TTC549 (cell line): Measurements from ENCODE around the gene SERPINA5.
"Not testable (repeated sequence)": the region's sequence is repeated elsewhere in the genome, so short reads cannot be mapped to it uniquely, and the experiment has no call there.

Source experiments
- FAIRE-seq: peaks from 2 replicates; lab custom pipeline; 2012; peaks lifted over from hg19 to GRCh38; lab: Jason Lieb, UNC

Gene SERPINA5

GRCh38 chr14:94601884-94602391 lies 20.7 kb downstream of the SERPINA5 start:
- FAIRE-seq, result no peak

DNA sequence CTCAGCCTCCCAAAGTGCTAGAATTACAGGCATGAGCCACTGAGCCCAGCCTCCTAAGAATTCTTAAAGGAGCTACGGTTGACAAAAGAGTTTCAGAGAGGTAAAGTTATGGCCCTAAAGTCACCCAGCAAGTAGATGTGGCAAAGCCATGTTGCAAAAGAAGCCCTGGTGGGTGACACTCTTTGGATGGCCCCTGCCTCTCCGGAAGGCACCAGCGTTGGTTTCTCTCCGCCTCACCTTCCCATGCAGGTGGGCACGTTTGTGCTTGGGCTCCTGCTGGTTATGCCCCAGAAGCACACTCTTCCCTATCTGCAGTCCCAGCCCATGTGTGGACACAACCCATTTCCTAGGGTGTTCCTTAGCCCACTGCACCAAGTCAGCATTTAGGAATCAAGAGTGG lies 21.5 kb downstream of the SERPINA5 start:
- no peak for FAIRE-seq

DNA sequence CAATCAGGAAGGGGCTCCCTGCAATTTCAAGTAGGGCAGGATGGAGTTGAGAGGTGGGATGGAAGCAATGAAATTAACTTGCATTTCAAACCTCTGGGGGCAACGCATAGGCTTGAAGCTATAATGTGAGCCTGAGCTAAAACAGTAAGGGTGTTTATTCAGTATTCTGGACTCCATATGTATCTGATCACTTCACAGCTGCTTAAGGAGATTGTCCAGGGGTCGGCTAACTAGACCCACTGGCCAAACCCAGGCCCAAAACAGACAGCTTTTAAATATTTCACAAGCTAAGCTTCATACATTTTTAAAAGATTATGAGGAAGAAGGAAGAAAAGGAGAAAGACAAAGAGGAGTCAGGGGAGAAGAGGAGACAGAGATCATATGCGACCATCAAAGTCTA lies 24.1 kb downstream of the SERPINA5 start:
- no peak for FAIRE-seq

- not testable (repeated sequence) for FAIRE-seq
Measured at GRCh38 chr14:94608966-94609365, 27.7 kb downstream of the SERPINA5 start.

- FAIRE-seq, result no peak
Measured at GRCh38 chr14:94611179-94611578, 30.0 kb downstream of the SERPINA5 start.

GRCh38 chr14:94612174-94612573 lies 30.9 kb downstream of the SERPINA5 start, which contains the start of gene SERPINA3:
SERPINA3 (plus strand) TSS chr14:94612391; CDS start chr14:94614442, 2,051 bp downstream.
- no peak for FAIRE-seq

DNA sequence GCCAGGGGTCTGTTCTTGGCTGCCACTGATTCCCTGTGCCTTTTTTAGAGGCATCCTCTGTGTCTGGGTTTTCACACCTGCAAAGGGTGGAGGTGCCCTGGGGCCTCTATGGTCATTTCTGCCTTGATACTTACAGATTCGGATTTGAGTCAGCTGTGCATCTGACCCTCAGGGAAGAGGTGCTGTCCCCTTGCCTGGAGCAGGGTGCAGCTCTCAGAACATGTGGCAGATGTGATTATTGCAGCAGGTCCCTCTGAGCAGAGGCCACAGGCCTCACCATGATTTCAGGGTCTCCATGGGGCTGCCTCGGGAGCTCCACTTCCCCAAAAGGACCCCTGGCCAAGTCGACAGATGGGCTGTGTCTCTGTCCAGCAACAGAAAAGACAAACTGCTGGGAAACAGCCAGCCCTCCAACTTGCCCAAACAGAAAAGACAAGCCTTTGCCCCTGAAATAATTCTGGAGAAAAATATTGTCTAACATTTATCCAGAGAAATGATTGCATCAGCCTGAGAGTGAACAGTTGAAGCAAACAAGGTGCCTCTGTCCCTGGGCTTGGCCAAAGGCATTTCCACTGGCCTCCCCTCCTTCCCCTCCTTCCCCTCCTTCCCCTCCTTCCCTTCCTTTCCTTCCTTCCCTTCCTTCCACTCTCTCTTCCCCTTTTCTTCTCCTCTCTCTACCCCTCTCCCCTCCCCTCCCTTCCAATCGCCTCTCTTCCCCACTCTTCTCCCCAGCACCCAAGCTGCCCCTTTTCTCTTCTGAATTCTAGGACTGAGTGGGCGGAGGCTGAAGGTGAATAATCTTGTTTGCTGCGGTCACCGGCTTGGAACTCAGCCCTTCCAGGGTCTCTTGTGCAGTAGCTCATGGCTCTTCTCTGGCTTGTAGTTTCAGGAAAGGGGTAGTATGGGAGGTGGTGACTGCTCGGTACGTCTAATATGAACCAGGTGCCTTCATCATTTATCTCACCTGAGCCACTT lies 31.6 kb downstream of the SERPINA5 start:
- FAIRE-seq, result no peak

DNA sequence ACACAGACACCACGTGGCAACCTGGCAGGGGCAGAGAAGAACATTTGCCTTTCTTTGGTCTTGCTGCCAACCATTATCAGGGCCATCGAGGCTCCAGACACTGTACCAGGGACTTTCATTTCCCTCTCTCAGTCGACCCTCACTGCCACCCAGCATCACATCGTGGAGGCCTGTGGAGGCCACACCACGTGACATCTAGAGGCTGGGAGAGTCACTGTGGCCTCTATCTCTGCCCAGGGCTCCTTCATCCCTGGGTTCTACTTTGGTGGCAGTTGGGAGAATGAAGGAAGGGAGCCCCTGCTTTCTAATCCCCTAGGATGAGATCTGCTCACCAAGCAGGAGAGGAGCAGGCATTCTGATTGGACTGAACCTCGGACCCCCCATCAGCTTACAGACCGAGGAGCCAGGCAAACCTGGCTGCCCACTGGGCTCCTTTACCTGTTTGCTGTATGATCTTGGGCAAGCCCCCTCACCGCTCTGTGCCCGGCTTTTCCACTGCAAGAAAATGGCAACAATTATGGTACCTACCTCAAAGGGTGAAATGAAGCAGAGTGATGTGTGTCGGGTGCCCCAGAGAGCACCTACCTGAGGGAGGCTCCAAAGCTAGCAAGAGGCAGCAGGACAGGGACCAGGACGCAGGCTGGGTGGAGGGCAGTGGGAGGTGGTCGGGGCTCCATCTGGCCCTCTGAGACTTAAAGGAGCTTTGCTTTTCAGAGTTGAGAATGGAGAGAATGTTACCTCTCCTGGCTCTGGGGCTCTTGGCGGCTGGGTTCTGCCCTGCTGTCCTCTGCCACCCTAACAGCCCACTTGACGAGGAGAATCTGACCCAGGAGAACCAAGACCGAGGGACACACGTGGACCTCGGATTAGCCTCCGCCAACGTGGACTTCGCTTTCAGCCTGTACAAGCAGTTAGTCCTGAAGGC lies 32.8 kb downstream of the SERPINA5 start:
- no peak for FAIRE-seq

DNA sequence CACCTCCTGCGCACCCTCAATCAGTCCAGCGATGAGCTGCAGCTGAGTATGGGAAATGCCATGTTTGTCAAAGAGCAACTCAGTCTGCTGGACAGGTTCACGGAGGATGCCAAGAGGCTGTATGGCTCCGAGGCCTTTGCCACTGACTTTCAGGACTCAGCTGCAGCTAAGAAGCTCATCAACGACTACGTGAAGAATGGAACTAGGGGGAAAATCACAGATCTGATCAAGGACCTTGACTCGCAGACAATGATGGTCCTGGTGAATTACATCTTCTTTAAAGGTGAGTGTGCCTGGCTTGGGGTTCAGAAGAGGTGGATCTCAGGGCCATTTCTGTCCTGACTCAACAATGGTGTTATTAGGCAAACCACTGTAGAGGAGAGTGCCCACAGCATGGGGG lies 33.6 kb downstream of the SERPINA5 start:
- no peak for FAIRE-seq

DNA sequence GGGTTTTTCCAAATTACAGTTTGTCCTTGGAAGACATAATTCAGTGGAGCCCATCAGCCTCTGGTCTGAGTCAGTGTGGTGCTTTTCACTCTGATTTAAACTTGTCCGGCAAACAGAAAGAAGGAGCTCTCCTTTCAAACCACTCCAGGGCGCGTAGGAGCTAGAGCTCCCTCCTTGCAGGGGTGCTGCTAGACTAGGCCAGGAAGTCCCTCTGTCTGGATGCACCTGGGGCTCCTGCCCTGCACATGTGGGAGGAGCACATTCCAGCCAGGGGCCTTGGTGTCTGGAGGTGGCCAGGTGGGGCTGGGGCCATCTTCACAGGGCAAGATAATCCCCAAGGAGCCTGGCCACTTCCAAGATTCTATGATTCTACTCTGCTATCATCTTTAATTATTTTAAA lies 34.0 kb downstream of the SERPINA5 start:
- FAIRE-seq, result no peak

GRCh38 chr14:94615823-94616570 lies 34.8 kb downstream of the SERPINA5 start:
- no peak for FAIRE-seq

DNA sequence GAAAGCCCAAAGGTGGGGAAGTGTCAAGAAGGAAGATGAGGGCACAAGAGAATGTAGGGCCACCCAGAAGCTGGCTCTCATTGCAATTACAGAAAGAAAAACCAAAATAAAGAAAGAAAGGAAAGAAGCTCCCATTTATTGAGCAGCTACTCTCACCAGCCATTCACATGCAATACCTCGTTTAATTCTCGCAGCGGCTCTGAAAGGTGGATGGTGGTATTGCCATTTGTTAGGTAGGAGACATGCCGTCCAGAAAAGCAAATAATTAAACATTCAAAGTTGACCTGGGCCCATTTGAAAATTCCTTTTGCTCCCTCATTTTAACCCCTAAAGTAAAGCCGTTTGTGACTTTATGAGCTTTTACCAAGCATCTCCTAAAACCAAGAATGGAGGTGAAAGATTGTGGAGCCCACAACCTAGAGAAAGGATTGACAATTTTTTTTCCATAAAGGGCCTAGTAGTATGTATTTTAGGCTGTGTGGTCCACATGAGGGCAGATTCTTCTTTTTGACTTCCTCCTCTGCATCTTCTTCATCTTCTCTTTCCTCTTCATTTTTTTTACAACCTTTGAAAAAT lies 36.2 kb downstream of the SERPINA5 start:
- no peak for FAIRE-seq

GRCh38 chr14:94617988-94618822 lies 37.0 kb downstream of the SERPINA5 start:
- FAIRE-seq, result no peak

- FAIRE-seq, result no peak
Measured at GRCh38 chr14:94619297-94619696, 38.1 kb downstream of the SERPINA5 start.

DNA sequence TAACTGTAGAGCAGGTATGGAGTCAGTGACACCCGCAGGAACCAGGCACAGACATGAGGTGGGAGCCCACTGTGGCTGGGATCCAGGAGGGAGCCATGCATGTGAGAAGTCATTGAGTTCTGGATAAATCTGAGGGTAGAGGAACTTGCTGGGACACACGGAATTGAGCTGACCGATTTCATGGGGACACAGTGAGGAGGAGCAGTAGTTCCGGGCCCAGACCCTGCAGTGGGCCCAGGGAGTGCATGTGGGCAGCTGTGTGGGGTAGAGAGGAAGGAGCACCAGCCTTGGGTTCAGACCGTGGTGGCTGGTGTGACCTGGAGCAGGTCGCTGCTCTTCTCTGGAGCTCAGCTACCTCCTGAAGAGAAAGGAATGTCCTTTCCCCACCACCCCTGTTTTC lies 39.4 kb downstream of the SERPINA5 start:
- FAIRE-seq, result no peak

GRCh38 chr14:94621358-94622134 lies 40.3 kb downstream of the SERPINA5 start:
- no peak for FAIRE-seq

- FAIRE-seq, result no peak
Measured at GRCh38 chr14:94622653-94623421, 41.6 kb downstream of the SERPINA5 start.

GRCh38 chr14:94623422-94623809 lies 42.2 kb downstream of the SERPINA5 start:
- FAIRE-seq, result no peak
